ENCODE results near the gene ANKRD23. TPM values are rescaled to one million over a fixed set of nuclear protein-coding genes. Genes with fewer than 3 reads are reported as not detected.
"Not testable (repeated sequence)": the region's sequence is repeated elsewhere in the genome, so short reads cannot be mapped to it uniquely, and the experiment has no call there.

The ANKRD23 gene
- total RNA-seq, 1 experiment from 2014 or later, result 7.5 TPM

- Mint-ChIP-seq H3K9me3 (ENCODE audit: low read depth, unreplicated experiment) (no peaks in the 10 kb centered on the region), H3K27me3 (ENCODE audit: unreplicated experiment) (no peaks in the 10 kb centered on the region), H3K4me1 (ENCODE audit: low read depth, unreplicated experiment) (no peaks in the 10 kb centered on the region), H3K27ac (ENCODE audit: unreplicated experiment) (no peak overlapping the region), H3K4me3 (ENCODE audit: low read depth, unreplicated experiment) (no peak overlapping the region), H3K36me3 (ENCODE audit: insufficient read depth, unreplicated experiment) (no peaks in the 10 kb centered on the region)
- CTCF ChIA-PET, result no interaction called here
- BruUV-seq (replicated peaks), result no TSS peak
- intact Hi-C loops (cut with micrococcal nuclease; ENCODE audit: unreplicated experiment), result no loop called here
- DNase-seq, result no peak
- no peak for TF ChIP-seq CTCF (IDR thresholded peaks at IDR 0.05; ENCODE audit: unreplicated experiment)
Measured at GRCh38 chr2:96798733-96799622, 44.8 kb downstream of the ANKRD23 start.

- Mint-ChIP-seq H3K9me3 (ENCODE audit: low read depth, unreplicated experiment) (no peaks in the 10 kb centered on the region), H3K27ac (ENCODE audit: unreplicated experiment) (no peak overlapping the region), H3K4me3 (ENCODE audit: low read depth, unreplicated experiment) (no peak overlapping the region), H3K36me3 (ENCODE audit: insufficient read depth, unreplicated experiment) (no peaks in the 10 kb centered on the region), H3K27me3 (ENCODE audit: unreplicated experiment) (no peaks in the 10 kb centered on the region), H3K4me1 (ENCODE audit: low read depth, unreplicated experiment) (no peaks in the 10 kb centered on the region)
- no peak for DNase-seq
- no peak for TF ChIP-seq CTCF (IDR thresholded peaks at IDR 0.05; ENCODE audit: unreplicated experiment)
- intact Hi-C loops (cut with micrococcal nuclease; ENCODE audit: unreplicated experiment), result no loop called here
- CTCF ChIA-PET, result no interaction called here
- no TSS peak for BruUV-seq (replicated peaks)
Measured at GRCh38 chr2:96797066-96797625, 46.7 kb downstream of the ANKRD23 start.

GRCh38 chr2:96796497-96796896 lies 47.3 kb downstream of the ANKRD23 start:
- not testable (repeated sequence) for BruUV-seq (replicated peaks); H3K27me3 Mint-ChIP-seq (ENCODE audit: unreplicated experiment)

GRCh38 chr2:96795076-96795475 lies 48.7 kb downstream of the ANKRD23 start:
- Mint-ChIP-seq H3K4me3 (ENCODE audit: low read depth, unreplicated experiment) (no peak overlapping the region), H3K9me3 (ENCODE audit: low read depth, unreplicated experiment) (no peaks in the 10 kb centered on the region), H3K27ac (ENCODE audit: unreplicated experiment) (no peak overlapping the region), H3K27me3 (ENCODE audit: unreplicated experiment) (no peaks in the 10 kb centered on the region), H3K4me1 (ENCODE audit: low read depth, unreplicated experiment) (no peaks in the 10 kb centered on the region), H3K36me3 (ENCODE audit: insufficient read depth, unreplicated experiment) (no peaks in the 10 kb centered on the region)
- no TSS peak for BruUV-seq (replicated peaks)
- CTCF ChIA-PET, result no interaction called here
- TF ChIP-seq CTCF (IDR thresholded peaks at IDR 0.05; ENCODE audit: unreplicated experiment), result no peak
- DNase-seq, result no peak
- intact Hi-C loops (cut with micrococcal nuclease; ENCODE audit: unreplicated experiment), result no loop called here

More at GRCh38 chr2:96796497-96796896, 47.3 kb downstream of the ANKRD23 start:
- H3K4me3 Mint-ChIP-seq (ENCODE audit: low read depth, unreplicated experiment); H3K9me3 Mint-ChIP-seq (ENCODE audit: low read depth, unreplicated experiment); intact Hi-C loops (cut with micrococcal nuclease; ENCODE audit: unreplicated experiment); H3K27ac Mint-ChIP-seq (ENCODE audit: unreplicated experiment); DNase-seq; CTCF ChIA-PET; H3K4me1 Mint-ChIP-seq (ENCODE audit: low read depth, unreplicated experiment); H3K36me3 Mint-ChIP-seq (ENCODE audit: insufficient read depth, unreplicated experiment): not testable (repeated sequence)
